ENCODE results near the gene IFT172. TPM values are rescaled to one million over a fixed set of nuclear protein-coding genes. Genes with fewer than 3 reads are reported as not detected.
"Not testable (repeated sequence)": the region's sequence is repeated elsewhere in the genome, so short reads cannot be mapped to it uniquely, and the experiment has no call there.

Gene IFT172
- total RNA-seq, 1 donor from 2014 or later: 38.4 TPM

DNA sequence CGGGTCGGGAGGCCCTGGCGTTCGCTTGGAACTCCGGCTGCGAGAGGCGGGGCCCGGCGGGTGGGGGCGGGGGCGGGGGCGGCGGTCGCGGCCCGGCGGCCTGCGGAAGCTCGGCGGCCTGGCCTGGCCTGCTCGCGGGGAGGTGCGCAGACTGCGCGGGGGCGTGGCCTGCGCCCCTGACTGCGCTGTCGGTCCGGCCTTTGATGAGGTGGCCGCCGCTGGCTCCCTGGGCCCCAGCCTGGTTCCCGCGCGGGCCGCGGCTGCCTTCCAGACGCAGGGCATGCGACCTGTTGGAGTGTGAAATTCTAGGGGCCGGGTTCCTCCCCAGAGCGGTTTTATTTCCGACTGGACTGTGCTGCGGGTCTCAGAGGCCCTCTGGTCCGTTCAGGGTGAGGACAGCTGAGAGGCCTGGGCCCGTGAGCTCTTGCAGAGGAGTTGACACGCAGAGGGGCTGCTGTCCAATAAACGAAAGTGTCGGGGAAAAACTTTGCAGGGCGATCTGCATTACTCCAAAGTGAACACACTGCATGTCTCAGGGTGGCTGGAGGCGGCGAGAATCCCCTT is 60.5 kb downstream of the IFT172 start:
- peak; percentile 72 for DNase-seq (ENCODE audit: low read depth, low spot score)
- H3K9me3 Mint-ChIP-seq: no peaks in the 10 kb centered on the region
- peak overlapping the region; percentile 97 for H3K27ac Mint-ChIP-seq (ENCODE audit: unreplicated experiment)
- peaks cover 27% of the 10 kb centered on the region for H3K4me1 Mint-ChIP-seq
- H3K4me3 Mint-ChIP-seq: peak overlapping the region; percentile 100
- no peaks in the 10 kb centered on the region for H3K27me3 Mint-ChIP-seq (ENCODE audit: low read depth)
- peaks cover 13% of the 10 kb centered on the region for H3K36me3 Mint-ChIP-seq (ENCODE audit: low read depth)
- TF ChIP-seq, protein P1, sequence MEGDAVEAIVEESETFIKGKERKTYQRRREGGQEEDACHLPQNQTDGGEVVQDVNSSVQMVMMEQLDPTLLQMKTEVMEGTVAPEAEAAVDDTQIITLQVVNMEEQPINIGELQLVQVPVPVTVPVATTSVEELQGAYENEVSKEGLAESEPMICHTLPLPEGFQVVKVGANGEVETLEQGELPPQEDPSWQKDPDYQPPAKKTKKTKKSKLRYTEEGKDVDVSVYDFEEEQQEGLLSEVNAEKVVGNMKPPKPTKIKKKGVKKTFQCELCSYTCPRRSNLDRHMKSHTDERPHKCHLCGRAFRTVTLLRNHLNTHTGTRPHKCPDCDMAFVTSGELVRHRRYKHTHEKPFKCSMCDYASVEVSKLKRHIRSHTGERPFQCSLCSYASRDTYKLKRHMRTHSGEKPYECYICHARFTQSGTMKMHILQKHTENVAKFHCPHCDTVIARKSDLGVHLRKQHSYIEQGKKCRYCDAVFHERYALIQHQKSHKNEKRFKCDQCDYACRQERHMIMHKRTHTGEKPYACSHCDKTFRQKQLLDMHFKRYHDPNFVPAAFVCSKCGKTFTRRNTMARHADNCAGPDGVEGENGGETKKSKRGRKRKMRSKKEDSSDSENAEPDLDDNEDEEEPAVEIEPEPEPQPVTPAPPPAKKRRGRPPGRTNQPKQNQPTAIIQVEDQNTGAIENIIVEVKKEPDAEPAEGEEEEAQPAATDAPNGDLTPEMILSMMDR (conservative IDR thresholded peaks at IDR 0.05): no peak

DNA sequence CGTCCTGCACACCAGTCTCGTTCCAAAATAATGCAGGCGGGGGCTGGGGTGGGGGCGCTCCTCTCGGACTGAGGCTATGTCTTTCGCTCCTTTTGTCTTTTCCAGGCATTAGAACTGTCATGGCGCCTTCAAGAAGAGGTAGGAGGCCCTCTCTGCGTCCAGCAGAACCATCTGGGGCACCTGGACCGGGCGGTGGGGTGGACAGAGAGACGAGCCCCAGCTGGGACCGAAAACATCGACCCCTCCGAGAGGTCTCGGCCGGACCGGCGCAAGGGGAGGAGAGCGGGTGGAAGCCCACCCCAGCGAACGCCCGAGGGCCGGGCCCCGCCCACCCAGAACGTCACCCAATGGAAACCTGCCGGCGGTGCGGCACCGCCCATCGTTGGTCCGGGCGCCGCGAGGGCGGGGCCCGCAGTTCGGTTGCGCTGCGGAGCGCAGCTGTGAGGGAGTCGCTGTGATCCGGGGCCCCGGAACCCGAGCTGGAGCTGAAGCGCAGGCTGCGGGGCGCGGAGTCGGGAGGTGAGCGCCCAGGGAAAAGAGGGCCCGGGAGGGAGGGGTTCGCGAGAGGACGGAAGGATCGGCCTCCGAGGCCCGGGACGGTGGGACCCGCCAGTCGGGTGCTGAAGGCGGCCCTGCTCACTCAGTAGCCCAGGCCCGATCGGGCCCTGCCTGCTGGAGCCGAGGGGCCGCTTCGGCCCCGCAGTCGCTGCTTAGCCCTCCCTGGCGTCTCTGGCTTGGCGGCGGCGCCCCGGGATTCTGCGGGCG is 61.1 kb downstream of the IFT172 start, which contains the start of gene NRBP1:
Gene NRBP1 (plus strand): TSS at position 419 of the 765 bp plus-strand sequence. CDS start 4,643 bp downstream, outside the sequence.
- peak; percentile 89 for DNase-seq (ENCODE audit: low read depth, low spot score)
- H3K4me3 Mint-ChIP-seq: peak within 1 kb of the TSS; percentile 100

DNA sequence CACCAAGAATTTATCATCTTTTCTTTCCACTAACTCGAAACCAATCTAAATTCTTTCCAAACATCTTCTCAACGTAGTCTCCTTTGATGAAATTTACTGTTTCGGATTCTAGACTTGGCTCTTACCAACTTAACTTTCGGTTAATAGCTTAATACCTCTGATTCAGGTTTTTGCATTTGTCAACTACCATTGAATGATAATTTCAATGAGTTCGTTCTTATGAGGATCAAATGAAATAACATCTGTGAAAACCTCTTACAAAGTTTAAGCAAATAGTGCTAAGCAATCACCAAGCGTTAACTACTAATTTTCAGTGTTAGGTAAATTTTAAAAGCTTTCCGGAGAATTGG is 61.7 kb downstream of the IFT172 start:
- no peak for DNase-seq (ENCODE audit: low read depth, low spot score)
- TF ChIP-seq, protein P1 (conservative IDR thresholded peaks at IDR 0.05): no peak
- no peaks in the 10 kb centered on the region for H3K9me3 Mint-ChIP-seq
- peak overlapping the region; percentile 96 for H3K4me3 Mint-ChIP-seq
- no peaks in the 10 kb centered on the region for H3K27me3 Mint-ChIP-seq (ENCODE audit: low read depth)
- H3K27ac Mint-ChIP-seq (ENCODE audit: unreplicated experiment): no peak overlapping the region
- peaks cover 27% of the 10 kb centered on the region for H3K4me1 Mint-ChIP-seq
- H3K36me3 Mint-ChIP-seq (ENCODE audit: low read depth): peaks cover 5% of the 10 kb centered on the region

More for the DNA sequence above, 61.1 kb downstream of the IFT172 start, which contains the start of gene NRBP1:
- Mint-ChIP-seq H3K27ac (ENCODE audit: unreplicated experiment) (peak within 1 kb of the TSS; percentile 98), H3K27me3 (ENCODE audit: low read depth) (no peaks in the 10 kb centered on the region), H3K4me1 (peaks cover 27% of the 10 kb centered on the region), H3K36me3 (ENCODE audit: low read depth) (peaks cover 9% of the 10 kb centered on the region), H3K9me3 (no peaks in the 10 kb centered on the region)
- TF ChIP-seq, protein P1 (conservative IDR thresholded peaks at IDR 0.05): no peak

DNA sequence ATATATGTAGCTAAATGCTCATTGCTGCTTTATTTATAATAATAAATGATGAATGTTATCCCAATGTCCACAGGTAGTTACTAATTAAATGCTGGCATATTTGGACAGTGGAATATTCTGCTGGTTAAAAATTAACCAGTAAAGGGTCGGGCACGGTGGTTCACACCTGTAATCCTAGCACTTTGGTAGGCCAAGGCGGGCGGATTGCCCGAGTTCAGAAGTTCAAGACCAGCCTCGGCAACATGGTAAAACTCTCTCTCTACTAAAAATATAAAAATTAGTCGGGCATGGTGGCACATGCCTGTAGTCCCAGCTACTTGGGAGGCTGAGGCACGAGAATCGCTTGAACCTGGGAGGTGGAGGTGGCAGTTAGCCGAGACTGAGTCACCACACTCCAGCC is 64.5 kb downstream of the IFT172 start:
- H3K27ac Mint-ChIP-seq (ENCODE audit: unreplicated experiment); H3K9me3 Mint-ChIP-seq; H3K4me3 Mint-ChIP-seq; DNase-seq (ENCODE audit: low read depth, low spot score); H3K27me3 Mint-ChIP-seq (ENCODE audit: low read depth); H3K36me3 Mint-ChIP-seq (ENCODE audit: low read depth): not testable (repeated sequence)
- peaks cover 16% of the 10 kb centered on the region for H3K4me1 Mint-ChIP-seq

DNA sequence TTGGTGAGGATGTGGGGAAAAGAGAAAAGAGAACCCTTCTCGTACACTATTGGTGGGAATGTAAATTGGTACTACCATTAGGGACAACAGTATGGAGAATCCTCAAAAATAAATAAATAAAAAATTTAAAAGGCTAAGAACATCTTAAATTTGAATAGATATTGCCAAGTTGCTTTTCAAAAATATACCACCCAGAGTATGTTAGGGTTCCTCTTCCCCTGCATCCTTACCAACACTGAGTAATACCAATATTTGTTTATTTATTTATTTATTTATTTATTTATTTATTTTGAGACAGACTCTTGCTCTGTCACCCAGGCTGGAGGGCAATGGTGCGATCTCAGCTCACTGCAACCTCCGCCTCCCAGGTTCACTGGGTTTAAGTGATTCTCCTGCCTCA is 66.6 kb downstream of the IFT172 start:
- Mint-ChIP-seq H3K27ac (ENCODE audit: unreplicated experiment) (no peak overlapping the region), H3K4me1 (peaks cover 5% of the 10 kb centered on the region), H3K9me3 (no peaks in the 10 kb centered on the region), H3K27me3 (ENCODE audit: low read depth) (no peaks in the 10 kb centered on the region), H3K36me3 (ENCODE audit: low read depth) (no peaks in the 10 kb centered on the region), H3K4me3 (no peak overlapping the region)
- no peak for DNase-seq (ENCODE audit: low read depth, low spot score)
- TF ChIP-seq, protein P1 (conservative IDR thresholded peaks at IDR 0.05): no peak

DNA sequence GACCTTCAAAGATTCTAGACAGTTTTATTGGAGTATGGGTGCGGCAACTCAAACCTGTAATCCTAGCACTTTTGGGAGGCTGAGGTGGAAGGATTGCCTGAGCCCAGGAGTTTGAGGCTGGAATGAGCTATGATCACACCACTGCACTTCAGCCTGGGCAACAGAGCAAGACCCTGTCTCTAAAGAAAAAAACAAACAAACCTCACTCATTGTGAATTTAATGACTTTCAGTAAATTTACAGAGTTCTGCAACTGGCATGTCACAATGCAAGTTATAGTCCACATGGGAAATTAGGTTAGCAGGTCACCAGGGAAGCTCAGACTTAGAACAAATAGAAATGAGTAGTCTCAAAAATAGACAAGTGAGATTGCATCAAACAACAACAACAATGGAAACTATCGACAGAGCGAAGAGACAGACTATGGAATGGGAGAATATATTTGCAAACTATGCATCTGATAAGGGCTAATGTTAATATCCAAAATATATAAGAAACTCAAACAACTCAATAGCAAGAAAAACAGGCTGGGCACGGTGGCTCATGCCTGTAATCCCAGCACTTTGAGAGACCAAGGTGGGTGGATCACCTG is 67.8 kb downstream of the IFT172 start:
- TF ChIP-seq, protein P1 (conservative IDR thresholded peaks at IDR 0.05): no peak
- H3K27me3 Mint-ChIP-seq (ENCODE audit: low read depth): no peaks in the 10 kb centered on the region
- H3K27ac Mint-ChIP-seq (ENCODE audit: unreplicated experiment): no peak overlapping the region
- no peaks in the 10 kb centered on the region for H3K9me3 Mint-ChIP-seq
- no peaks in the 10 kb centered on the region for H3K36me3 Mint-ChIP-seq (ENCODE audit: low read depth)
- no peak overlapping the region for H3K4me3 Mint-ChIP-seq
- no peaks in the 10 kb centered on the region for H3K4me1 Mint-ChIP-seq
- no peak for DNase-seq (ENCODE audit: low read depth, low spot score)
